HCT116 (cell line): ENCODE data around the gene TMEM232. TPM values are rescaled to one million over a fixed set of nuclear protein-coding genes. Genes with fewer than 3 reads are reported as not detected.
"Not testable (repeated sequence)": the region's sequence is repeated elsewhere in the genome, so short reads cannot be mapped to it uniquely, and the experiment has no call there.

Source experiments
- ATAC-seq: fragments of 200-7000 bp; cut with Tn5 transposase; 2 replicates; pipeline ENCODE4 v1.9.1; 2020; ENCODE audit warnings: mild to moderate bottlenecking, moderate library complexity
- BruUV-seq: library from RNA; stranded (reverse); fragments of 400-500 nt; replicated peaks from 2 replicates; lab custom pipeline; 2021; lab: Mats Ljungman, UMichigan
- CTCF ChIA-PET: fragments of 300-600 bp; sonication (Branson Sonifier 250); formaldehyde crosslinking; loops from one replicate; lab custom pipeline; 2021; ENCODE audit warnings: antibody characterized with exemption; lab: Charles Lee
- POLR2A ChIA-PET: fragments of 300-600, 350-600 bp; sonication (Branson Sonifier 250); formaldehyde crosslinking; loops from one replicate; lab custom pipeline; 2021; ENCODE audit warnings: antibody characterized with exemption; lab: Charles Lee
- RAD21 ChIA-PET, 2 experiments: fragments of 300-600 bp; sonication (Branson Sonifier 250); formaldehyde crosslinking; loops; one replicate each; lab custom pipeline; 2023; ENCODE audit warnings: low total read pairs in 2 of 2; ENCODE audit not compliant: uncharacterized antibody in 2 of 2, unreplicated experiment in 2 of 2, low non-redundant PET in 1 of 2; lab: Charles Lee
- DNase-seq: peaks from one replicate; pipeline ENCODE4 v3.0.0-alpha.2; 2010; ENCODE audit warnings: low read depth, low spot score
- H2AFZ ChIP-seq: fragments of 200-600 bp; shearing (Covaris generic), sonication (generic); 2 replicates; pipeline ENCODE4 v1.6.1; 2017; ENCODE audit warnings: low read depth, mixed run types, mixed read lengths, antibody characterized with exemption, low read length; ENCODE audit not compliant: poor library complexity, severe bottlenecking
- H3K27ac ChIP-seq: 2 replicates; pipeline ENCODE4 v1.5.1; 2012; ENCODE audit warnings: low read depth, low read length
- H3K27me3 ChIP-seq: fragments of 200-600 bp; sonication (generic); 2 replicates; pipeline ENCODE4 v1.6.1; 2016; ENCODE audit warnings: mixed run types, low read length, mixed read lengths; ENCODE audit not compliant: insufficient read depth
- H3K36me3 ChIP-seq, 2 experiments: fragments of 200-500 bp in 1 of 2; fragments of 200-600 bp in 1 of 2; sonication (Bioruptor generic) in 1 of 2; sonication (generic) in 1 of 2; 2 replicates each; pipeline versions ENCODE4 v1.5.1 to v1.6.1; 2014 to 2016; ENCODE audit warnings: low read length in 2 of 2, inconsistent platforms in 1 of 2, mixed read lengths in 1 of 2, mixed run types in 1 of 2; ENCODE audit not compliant: insufficient read depth in 2 of 2, control insufficient read depth in 1 of 2
- H3K4me1 ChIP-seq, 2 experiments: fragments of 200-600 bp in 1 of 2; sonication (generic) in 1 of 2; 2 replicates each; pipeline versions ENCODE4 v1.5.1 to v1.6.1; 2012 to 2017; ENCODE audit warnings: low read length in 2 of 2, inconsistent platforms in 1 of 2, mild to moderate bottlenecking in 1 of 2, mixed read lengths in 1 of 2, mixed run types in 1 of 2, moderate library complexity in 1 of 2; ENCODE audit not compliant: insufficient read depth in 2 of 2, control insufficient read depth in 1 of 2
- H3K4me2 ChIP-seq: fragments of 200-600 bp; sonication (generic); 2 replicates; pipeline ENCODE4 v1.6.1; 2017; ENCODE audit warnings: mixed run types, low read length, mixed read lengths
- H3K4me3 ChIP-seq, 2 experiments: fragments of 200-600 bp in 1 of 2; sonication (generic) in 1 of 2; replicated peaks in 1 of 2; 2 replicates each; pipeline ENCODE4 v1.5.1; 2011 to 2016; ENCODE audit warnings: low read length in 2 of 2, control low read depth in 1 of 2, low read depth in 1 of 2, mild to moderate bottlenecking in 1 of 2, mixed read lengths in 1 of 2, mixed run types in 1 of 2
- H3K79me2 ChIP-seq: fragments of 200-600 bp; sonication (generic); 2 replicates; pipeline ENCODE4 v1.6.1; 2017; ENCODE audit warnings: mild to moderate bottlenecking, mixed run types, low read length, moderate library complexity, mixed read lengths; ENCODE audit not compliant: insufficient read depth
- H3K9ac ChIP-seq: fragments of 200-600 bp; sonication (generic); 2 replicates; pipeline ENCODE4 v1.6.1; 2016; ENCODE audit warnings: low read length, mixed read lengths
- H3K9me2 ChIP-seq: fragments of 200-600 bp; sonication (generic), shearing (Covaris generic); 2 replicates; pipeline ENCODE4 v1.6.1; 2017; ENCODE audit warnings: mixed run types, mild to moderate bottlenecking, moderate library complexity; ENCODE audit not compliant: insufficient read depth
- H3K9me3 ChIP-seq, 2 experiments: fragments of 200-500 bp in 1 of 2; fragments of 200-600 bp in 1 of 2; sonication (Bioruptor generic) in 1 of 2; sonication (generic) in 1 of 2; 2 replicates each; pipeline ENCODE4 v1.6.1; 2014 to 2017; ENCODE audit warnings: low read length in 2 of 2, mixed read lengths in 2 of 2, inconsistent platforms in 1 of 2, low read depth in 1 of 2, mild to moderate bottlenecking in 1 of 2, mixed run types in 1 of 2, moderate library complexity in 1 of 2; ENCODE audit not compliant: control insufficient read depth in 1 of 2, insufficient read depth in 1 of 2
- H4K20me1 ChIP-seq: fragments of 200-600 bp; sonication (generic), shearing (Covaris generic); 2 replicates; pipeline ENCODE4 v1.6.1; 2017; ENCODE audit warnings: mixed run types, mild to moderate bottlenecking, moderate library complexity; ENCODE audit not compliant: insufficient read depth
- CBX3 ChIP-seq: IDR thresholded peaks from 2 replicates; pipeline ENCODE4 v1.6.1; 2012; ENCODE audit warnings: low read depth
- EGR1 ChIP-seq: IDR thresholded peaks from 2 replicates; pipeline ENCODE4 v1.6.1; 2012; ENCODE audit warnings: low read depth
- ELF1 ChIP-seq: IDR thresholded peaks from 2 replicates; pipeline ENCODE4 v1.6.1; 2012; ENCODE audit warnings: low read depth, borderline replicate concordance
- EZH2 ChIP-seq: fragments of 200-600 bp; sonication (generic); IDR thresholded peaks from 2 replicates; pipeline ENCODE4 v1.6.1; 2017; ENCODE audit warnings: antibody characterized with exemption, mixed run types
- EZH2phosphoT487 ChIP-seq: fragments of 200-600 bp; IDR thresholded peaks from 2 replicates; pipeline ENCODE4 v1.6.1; 2018; ENCODE audit warnings: antibody characterized with exemption, borderline replicate concordance
- FOSL1 ChIP-seq: IDR thresholded peaks from 2 replicates; pipeline ENCODE4 v1.6.1; 2012; ENCODE audit warnings: low read depth
- JUND ChIP-seq: IDR thresholded peaks from 2 replicates; pipeline ENCODE4 v1.6.1; 2012
- POLR2AphosphoS5 ChIP-seq: IDR thresholded peaks from 2 replicates; pipeline ENCODE4 v1.6.1; 2011; ENCODE audit warnings: mild to moderate bottlenecking, low read depth, low read length, moderate library complexity
- RAD21 ChIP-seq: IDR thresholded peaks from 2 replicates; pipeline ENCODE4 v1.6.1; 2012; ENCODE audit warnings: low read depth, mild to moderate bottlenecking
- SIN3A ChIP-seq: IDR thresholded peaks from 2 replicates; pipeline ENCODE4 v1.6.1; 2012; ENCODE audit warnings: low read depth
- SRF ChIP-seq: IDR thresholded peaks from 2 replicates; pipeline ENCODE4 v1.6.1; 2012; ENCODE audit warnings: low read depth
- TCF7L2 ChIP-seq: IDR thresholded peaks from 2 replicates; pipeline ENCODE4 v1.7.0; 2011; ENCODE audit warnings: borderline replicate concordance, inconsistent platforms; ENCODE audit not compliant: insufficient read depth, insufficient read length; ENCODE audit errors: extremely low read depth
- YY1 ChIP-seq: IDR thresholded peaks from 2 replicates; pipeline ENCODE4 v1.6.1; 2011; ENCODE audit warnings: low read length, low read depth, moderate library complexity, mild to moderate bottlenecking; ENCODE audit not compliant: insufficient replicate concordance; ENCODE audit errors: extremely low read depth
- ZFX ChIP-seq: fragments of 450-650 bp; IDR thresholded peaks from 2 replicates; pipeline ENCODE4 v1.6.1; 2017
- ZNF274 ChIP-seq: fragments of 200-500 bp; sonication (Bioruptor generic); IDR thresholded peaks from 2 replicates; pipeline ENCODE4 v1.6.1; 2014; ENCODE audit warnings: mild to moderate bottlenecking, low read depth, low read length, inconsistent platforms
- intact Hi-C: fragments of 100-400 bp; cut with micrococcal nuclease; formaldehyde crosslinking; loops from 2 replicates; pipeline ENCODE4 v1.10.0; 2022
- total RNA-seq: library from RNA; stranded (reverse); gene quantifications from one replicate; pipeline ENCODE4 v1.2.1, GENCODE V29; 2021; ENCODE audit not compliant: unreplicated experiment
- TF ChIP-seq, protein P1 (sequence below): IDR thresholded peaks from 2 replicates; pipeline ENCODE4 v1.6.1; 2012
- TF ChIP-seq, protein P2 (sequence below): IDR thresholded peaks from 2 replicates; pipeline ENCODE4 v1.6.1; 2012
- TF ChIP-seq, protein P3 (sequence below), 3 experiments: fragments of 200-600 bp in 1 of 3; sonication (generic) in 1 of 3; IDR thresholded peaks in 2 of 3; conservative IDR thresholded peaks in 1 of 3; 2 replicates each; pipeline ENCODE4 v1.5.1; 2012 to 2017; ENCODE audit warnings: low read depth in 2 of 3, low read length in 2 of 3, antibody characterized with exemption in 1 of 3, borderline replicate concordance in 1 of 3, control low read depth in 1 of 3, mild to moderate bottlenecking in 1 of 3, mixed read lengths in 1 of 3, mixed run types in 1 of 3, moderate library complexity in 1 of 3; ENCODE audit not compliant: insufficient read depth in 1 of 3

TMEM232 gene
- total RNA-seq, 1 experiment from 2014 or later: 1.2 TPM

DNA sequence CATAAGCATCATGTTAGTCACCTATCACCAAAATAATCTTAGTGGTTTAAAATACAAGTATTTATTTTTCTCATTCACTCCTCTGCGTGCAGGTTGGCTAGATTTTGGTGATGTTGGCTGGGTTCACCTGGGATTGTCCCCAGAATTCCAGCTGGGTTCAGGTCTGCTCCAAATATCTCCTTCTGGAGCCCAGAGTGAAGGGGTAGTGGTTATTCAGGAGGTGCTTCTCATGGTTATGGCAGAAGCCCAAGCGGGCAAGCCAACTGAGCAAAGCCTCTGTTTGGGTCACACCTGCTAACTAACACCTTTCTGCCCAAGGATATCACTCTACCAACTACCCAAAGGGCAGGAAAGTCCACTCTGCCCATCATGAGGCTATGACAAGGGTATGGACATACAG lies 7.6 kb upstream of the TMEM232 start (continued):
- no peak for TF ChIP-seq EZH2phosphoT487
- TF ChIP-seq, protein P1, sequence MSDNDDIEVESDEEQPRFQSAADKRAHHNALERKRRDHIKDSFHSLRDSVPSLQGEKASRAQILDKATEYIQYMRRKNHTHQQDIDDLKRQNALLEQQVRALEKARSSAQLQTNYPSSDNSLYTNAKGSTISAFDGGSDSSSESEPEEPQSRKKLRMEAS: no peak
- TF ChIP-seq CBX3: no peak
- TF ChIP-seq, all 23 proteins: peak for 0

DNA sequence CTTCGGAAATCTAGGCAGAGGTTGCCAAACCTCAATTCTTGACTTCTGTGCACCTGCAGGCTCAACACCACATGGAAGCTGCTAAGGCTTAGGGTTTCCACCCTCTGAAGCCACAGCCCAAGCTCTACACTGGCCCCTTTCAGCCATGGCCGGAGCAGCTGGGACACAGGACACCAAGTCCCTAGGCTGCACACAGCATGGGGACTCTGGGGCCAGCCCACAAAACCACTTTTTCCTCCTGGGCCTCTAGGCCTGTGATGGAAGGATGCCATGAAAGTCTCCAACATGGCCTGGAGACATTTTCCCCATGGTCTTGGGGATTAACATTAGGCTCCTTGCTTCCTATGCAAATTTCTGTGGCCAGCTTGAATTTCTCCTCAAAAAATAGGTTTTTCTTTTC lies 5.0 kb upstream of the TMEM232 start:
- H3K9me2 ChIP-seq, ATAC-seq, RAD21 ChIA-PET: not testable (repeated sequence)

DNA sequence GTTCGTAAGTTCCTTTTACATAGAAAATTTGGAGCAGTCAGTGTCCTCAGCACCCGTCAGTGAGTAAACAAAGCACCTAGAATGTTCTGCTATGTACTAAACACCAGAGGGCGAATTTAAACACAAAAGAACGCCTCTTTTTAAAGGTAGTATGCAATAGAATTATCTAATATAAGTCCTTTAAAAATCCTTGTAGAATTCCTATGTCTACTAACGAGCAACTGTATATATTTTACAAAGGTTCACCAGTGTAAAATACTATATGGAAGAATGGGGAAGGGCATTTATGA lies 499 bp upstream of the TMEM232 start:
- ChIA-PET CTCF (no interaction called here), POLR2A (no interaction called here), RAD21 (no interaction called here)
- DNase-seq (no peak), ATAC-seq (no peak)
- Histone ChIP-seq H3K36me3 (no peaks in the 10 kb centered on the region), H3K4me1 (no peaks in the 10 kb centered on the region), H3K4me2 (no peak overlapping the region), H3K27me3 (no peaks in the 10 kb centered on the region), H3K9me2 (no peaks in the 10 kb centered on the region), H2AFZ (no peak overlapping the region), H3K4me3 (no peak overlapping the region), H3K27ac (no peak overlapping the region), H3K9ac (no peak overlapping the region), H3K79me2 (no peaks in the 10 kb centered on the region), H4K20me1 (no peaks in the 10 kb centered on the region), H3K9me3 (no peaks in the 10 kb centered on the region)
- intact Hi-C loops: no loop called here
- no peak for TF ChIP-seq CBX3
- TF ChIP-seq, protein P1: no peak
- TF ChIP-seq, protein P2, sequence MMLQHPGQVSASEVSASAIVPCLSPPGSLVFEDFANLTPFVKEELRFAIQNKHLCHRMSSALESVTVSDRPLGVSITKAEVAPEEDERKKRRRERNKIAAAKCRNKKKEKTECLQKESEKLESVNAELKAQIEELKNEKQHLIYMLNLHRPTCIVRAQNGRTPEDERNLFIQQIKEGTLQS: no peak
- no peak for TF ChIP-seq SRF
- no peak for TF ChIP-seq FOSL1
- TF ChIP-seq EGR1: no peak
- TF ChIP-seq ZNF274: no peak
- no peak for TF ChIP-seq JUND
- TF ChIP-seq, protein P3, sequence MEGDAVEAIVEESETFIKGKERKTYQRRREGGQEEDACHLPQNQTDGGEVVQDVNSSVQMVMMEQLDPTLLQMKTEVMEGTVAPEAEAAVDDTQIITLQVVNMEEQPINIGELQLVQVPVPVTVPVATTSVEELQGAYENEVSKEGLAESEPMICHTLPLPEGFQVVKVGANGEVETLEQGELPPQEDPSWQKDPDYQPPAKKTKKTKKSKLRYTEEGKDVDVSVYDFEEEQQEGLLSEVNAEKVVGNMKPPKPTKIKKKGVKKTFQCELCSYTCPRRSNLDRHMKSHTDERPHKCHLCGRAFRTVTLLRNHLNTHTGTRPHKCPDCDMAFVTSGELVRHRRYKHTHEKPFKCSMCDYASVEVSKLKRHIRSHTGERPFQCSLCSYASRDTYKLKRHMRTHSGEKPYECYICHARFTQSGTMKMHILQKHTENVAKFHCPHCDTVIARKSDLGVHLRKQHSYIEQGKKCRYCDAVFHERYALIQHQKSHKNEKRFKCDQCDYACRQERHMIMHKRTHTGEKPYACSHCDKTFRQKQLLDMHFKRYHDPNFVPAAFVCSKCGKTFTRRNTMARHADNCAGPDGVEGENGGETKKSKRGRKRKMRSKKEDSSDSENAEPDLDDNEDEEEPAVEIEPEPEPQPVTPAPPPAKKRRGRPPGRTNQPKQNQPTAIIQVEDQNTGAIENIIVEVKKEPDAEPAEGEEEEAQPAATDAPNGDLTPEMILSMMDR (IDR thresholded peaks at IDR 0.05 in 2 of 3, conservative IDR thresholded peaks at IDR 0.05 in 1 of 3; ENCODE audit: borderline replicate concordance in 1 of 3, insufficient read depth in 1 of 3, low read depth in 2 of 3, low read length in 2 of 3): no peak
- TF ChIP-seq EZH2phosphoT487: no peak
- no peak for TF ChIP-seq SIN3A
- no peak for TF ChIP-seq POLR2AphosphoS5
- no peak for TF ChIP-seq RAD21
- TF ChIP-seq ZFX: no peak
- TF ChIP-seq ELF1: no peak
- no peak for TF ChIP-seq EZH2
- TF ChIP-seq TCF7L2: no peak
- TF ChIP-seq YY1: no peak
- BruUV-seq: no TSS peak

More for the DNA sequence above, 5.0 kb upstream of the TMEM232 start:
- H3K79me2 ChIP-seq, H3K9me3 ChIP-seq, H3K9ac ChIP-seq, POLR2A ChIA-PET, CTCF ChIA-PET, H2AFZ ChIP-seq, H3K4me1 ChIP-seq, H3K27ac ChIP-seq, DNase-seq, BruUV-seq, intact Hi-C loops, H4K20me1 ChIP-seq, H3K36me3 ChIP-seq, H3K27me3 ChIP-seq, H3K4me3 ChIP-seq, H3K4me2 ChIP-seq: not testable (repeated sequence)
